HG03039 (cell line): ENCODE measurements around the gene IRGQ.
A peak's percentile ranks its signal among the peaks of the same experiment; 100 is the strongest.
"Not testable (repeated sequence)": the region's sequence is repeated elsewhere in the genome, so short reads cannot be mapped to it uniquely, and the experiment has no call there.

ENCODE experiments used
- ATAC-seq: cut with Tn5 transposase; IDR thresholded peaks from one replicate; pipeline ENCODE4 v1.9.1; 2021; ENCODE audit warnings: mild to moderate bottlenecking, moderate library complexity; ENCODE audit not compliant: unreplicated experiment

The IRGQ gene

GRCh38 chr19:43598445-43599240 lies 2.7 kb upstream of the IRGQ start:
- no peak for ATAC-seq

- no peak for ATAC-seq
Observed at GRCh38 chr19:43597876-43598275, 1.9 kb upstream of the IRGQ start.

GRCh38 chr19:43596842-43597461 lies 1.0 kb upstream of the IRGQ start:
- no peak for ATAC-seq

GRCh38 chr19:43595605-43595998 lies 332 bp downstream of the IRGQ start:
- no peak for ATAC-seq

- ATAC-seq, result no peak
Observed at GRCh38 chr19:43594710-43595604, 977 bp downstream of the IRGQ start.

- no peak for ATAC-seq
Observed at GRCh38 chr19:43594081-43594697, 1.7 kb downstream of the IRGQ start.

- ATAC-seq, result no peak
Observed at GRCh38 chr19:43592800-43593350, 3.1 kb downstream of the IRGQ start.

GRCh38 chr19:43591904-43592772 lies 3.8 kb downstream of the IRGQ start:
- ATAC-seq, result no peak

- no peak for ATAC-seq
Observed at GRCh38 chr19:43589678-43590077, 6.3 kb downstream of the IRGQ start.

- ATAC-seq, result no peak
Observed at GRCh38 chr19:43589277-43589676, 6.7 kb downstream of the IRGQ start.

GRCh38 chr19:43587029-43587428 lies 8.9 kb downstream of the IRGQ start:
- not testable (repeated sequence) for ATAC-seq

- ATAC-seq, result no peak
Observed at GRCh38 chr19:43586346-43586745, 9.6 kb downstream of the IRGQ start.

- no peak for ATAC-seq
Observed at GRCh38 chr19:43584484-43584883, 11.4 kb downstream of the IRGQ start.

GRCh38 chr19:43582495-43582894 lies 13.4 kb downstream of the IRGQ start:
- no peak for ATAC-seq

- ATAC-seq, result no peak
Observed at GRCh38 chr19:43581467-43581866, 14.5 kb downstream of the IRGQ start.

GRCh38 chr19:43578787-43579186 lies 17.1 kb downstream of the IRGQ start:
- ATAC-seq, result no peak

- no peak for ATAC-seq
Observed at GRCh38 chr19:43575955-43576878, 19.7 kb downstream of the IRGQ start.

GRCh38 chr19:43575156-43575950 lies 20.6 kb downstream of the IRGQ start, which contains the start of the genes PINLYP and XRCC1:
PINLYP (plus strand) TSS chr19:43575801; CDS start chr19:43577192, 1,391 bp downstream.
XRCC1 (minus strand) TSS chr19:43575527; CDS start chr19:43575458, 69 bp downstream.
- ATAC-seq, result peak; percentile 91
